GM23338 (cell line): Measurements from ENCODE around the gene HELQ.

ENCODE experiments used
- CREB1 ChIP-seq: fragments of 250-450 bp; sonication (Bioruptor Pico); IDR thresholded peaks from 2 replicates; pipeline ENCODE4 v1.5.0; 2020; ENCODE audit warnings: low read depth, mild to moderate bottlenecking, moderate library complexity
- EZH2 ChIP-seq: fragments of 200-600 bp; sonication (generic); IDR thresholded peaks from one replicate; pipeline ENCODE4 v1.8.0; 2017; ENCODE audit warnings: antibody characterized with exemption, mild to moderate bottlenecking, low read depth; ENCODE audit not compliant: unreplicated experiment
- EZH2phosphoT487 ChIP-seq: fragments of 200-600 bp; sonication (generic); IDR thresholded peaks from one replicate; pipeline ENCODE4 v1.8.1; 2018; ENCODE audit warnings: antibody characterized with exemption; ENCODE audit not compliant: unreplicated experiment
- POLR2AphosphoS5 ChIP-seq: IDR thresholded peaks from 2 replicates; pipeline ENCODE4 v1.6.1; 2016; ENCODE audit warnings: antibody characterized with exemption, low read depth
- TF ChIP-seq, protein P1 (sequence below), 2 experiments: fragments of 200-600 bp in 1 of 2; sonication (generic) in 1 of 2; conservative IDR thresholded peaks; 2 replicates each; pipeline versions ENCODE4 v1.5.1 to v1.6.1; 2016 to 2017; ENCODE audit warnings: antibody characterized with exemption in 2 of 2, low read depth in 2 of 2, mild to moderate bottlenecking in 2 of 2, moderate library complexity in 1 of 2
- TF ChIP-seq, protein P2 (sequence below): IDR thresholded peaks from one replicate; pipeline ENCODE4 v1.6.1; 2018; ENCODE audit warnings: antibody characterized with exemption; ENCODE audit not compliant: unreplicated experiment

DNA sequence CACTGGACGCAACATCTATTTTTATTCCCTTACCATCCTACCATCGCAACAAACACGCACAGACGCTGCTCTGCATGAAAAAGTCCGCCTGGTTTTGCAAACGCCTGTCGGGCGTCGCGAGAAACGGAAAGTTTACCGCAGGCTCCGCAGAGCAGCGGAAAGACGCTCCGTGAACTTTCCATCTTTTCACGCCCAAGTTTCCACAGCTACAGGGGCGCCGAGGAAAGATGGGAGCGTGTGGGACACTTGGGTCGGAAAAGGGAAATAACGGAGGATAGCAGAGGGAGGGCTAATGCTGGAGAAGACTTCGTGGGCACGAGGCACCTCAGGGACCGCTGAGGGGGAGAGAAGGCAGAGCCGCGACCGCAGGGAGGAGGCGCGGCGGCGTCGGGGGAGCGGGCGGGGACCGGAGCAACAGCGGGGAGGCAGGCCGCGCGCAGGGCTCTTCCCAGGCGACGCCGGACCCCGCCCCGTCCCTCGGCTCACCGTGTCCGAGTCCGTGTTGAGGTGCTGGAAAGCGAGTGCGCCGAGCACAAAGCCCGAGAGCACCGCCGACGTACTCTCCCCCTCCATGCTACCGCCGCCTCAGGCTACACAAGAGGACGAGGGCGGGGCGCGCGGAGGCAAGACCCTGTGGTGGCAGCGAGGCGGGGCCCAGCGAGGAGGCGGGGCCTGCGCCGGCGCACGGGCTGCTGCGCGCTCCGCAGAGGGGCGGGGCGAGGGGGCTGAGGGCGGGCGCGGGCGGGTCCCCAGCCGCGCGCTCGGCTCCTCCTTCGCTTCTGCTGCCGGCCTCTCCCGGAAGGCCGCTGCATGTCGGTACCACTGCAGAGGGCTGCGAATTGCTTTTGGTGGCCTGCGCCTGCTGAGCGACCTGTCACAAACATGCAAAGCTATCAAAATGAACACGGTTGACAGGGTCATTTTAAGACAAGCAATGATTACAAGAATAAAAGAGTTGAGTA, 29.2 kb upstream of the HELQ start, which contains the start of gene ABRAXAS1:
- TF ChIP-seq, protein P1, sequence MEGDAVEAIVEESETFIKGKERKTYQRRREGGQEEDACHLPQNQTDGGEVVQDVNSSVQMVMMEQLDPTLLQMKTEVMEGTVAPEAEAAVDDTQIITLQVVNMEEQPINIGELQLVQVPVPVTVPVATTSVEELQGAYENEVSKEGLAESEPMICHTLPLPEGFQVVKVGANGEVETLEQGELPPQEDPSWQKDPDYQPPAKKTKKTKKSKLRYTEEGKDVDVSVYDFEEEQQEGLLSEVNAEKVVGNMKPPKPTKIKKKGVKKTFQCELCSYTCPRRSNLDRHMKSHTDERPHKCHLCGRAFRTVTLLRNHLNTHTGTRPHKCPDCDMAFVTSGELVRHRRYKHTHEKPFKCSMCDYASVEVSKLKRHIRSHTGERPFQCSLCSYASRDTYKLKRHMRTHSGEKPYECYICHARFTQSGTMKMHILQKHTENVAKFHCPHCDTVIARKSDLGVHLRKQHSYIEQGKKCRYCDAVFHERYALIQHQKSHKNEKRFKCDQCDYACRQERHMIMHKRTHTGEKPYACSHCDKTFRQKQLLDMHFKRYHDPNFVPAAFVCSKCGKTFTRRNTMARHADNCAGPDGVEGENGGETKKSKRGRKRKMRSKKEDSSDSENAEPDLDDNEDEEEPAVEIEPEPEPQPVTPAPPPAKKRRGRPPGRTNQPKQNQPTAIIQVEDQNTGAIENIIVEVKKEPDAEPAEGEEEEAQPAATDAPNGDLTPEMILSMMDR (conservative IDR thresholded peaks at IDR 0.05; ENCODE audit: low read depth in 2 of 2): no peak
- TF ChIP-seq POLR2AphosphoS5 (peak; percentile 92), EZH2 (no peak), CREB1 (CRISPR knock-in tag) (no peak), EZH2phosphoT487 (no peak)
- TF ChIP-seq, protein P2, sequence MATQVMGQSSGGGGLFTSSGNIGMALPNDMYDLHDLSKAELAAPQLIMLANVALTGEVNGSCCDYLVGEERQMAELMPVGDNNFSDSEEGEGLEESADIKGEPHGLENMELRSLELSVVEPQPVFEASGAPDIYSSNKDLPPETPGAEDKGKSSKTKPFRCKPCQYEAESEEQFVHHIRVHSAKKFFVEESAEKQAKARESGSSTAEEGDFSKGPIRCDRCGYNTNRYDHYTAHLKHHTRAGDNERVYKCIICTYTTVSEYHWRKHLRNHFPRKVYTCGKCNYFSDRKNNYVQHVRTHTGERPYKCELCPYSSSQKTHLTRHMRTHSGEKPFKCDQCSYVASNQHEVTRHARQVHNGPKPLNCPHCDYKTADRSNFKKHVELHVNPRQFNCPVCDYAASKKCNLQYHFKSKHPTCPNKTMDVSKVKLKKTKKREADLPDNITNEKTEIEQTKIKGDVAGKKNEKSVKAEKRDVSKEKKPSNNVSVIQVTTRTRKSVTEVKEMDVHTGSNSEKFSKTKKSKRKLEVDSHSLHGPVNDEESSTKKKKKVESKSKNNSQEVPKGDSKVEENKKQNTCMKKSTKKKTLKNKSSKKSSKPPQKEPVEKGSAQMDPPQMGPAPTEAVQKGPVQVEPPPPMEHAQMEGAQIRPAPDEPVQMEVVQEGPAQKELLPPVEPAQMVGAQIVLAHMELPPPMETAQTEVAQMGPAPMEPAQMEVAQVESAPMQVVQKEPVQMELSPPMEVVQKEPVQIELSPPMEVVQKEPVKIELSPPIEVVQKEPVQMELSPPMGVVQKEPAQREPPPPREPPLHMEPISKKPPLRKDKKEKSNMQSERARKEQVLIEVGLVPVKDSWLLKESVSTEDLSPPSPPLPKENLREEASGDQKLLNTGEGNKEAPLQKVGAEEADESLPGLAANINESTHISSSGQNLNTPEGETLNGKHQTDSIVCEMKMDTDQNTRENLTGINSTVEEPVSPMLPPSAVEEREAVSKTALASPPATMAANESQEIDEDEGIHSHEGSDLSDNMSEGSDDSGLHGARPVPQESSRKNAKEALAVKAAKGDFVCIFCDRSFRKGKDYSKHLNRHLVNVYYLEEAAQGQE: no peak
